SH-SY5Y (cell line): ENCODE results near the gene HNRNPDL.

ENCODE experiments used
- GATA2 ChIP-seq: IDR thresholded peaks from 2 replicates; pipeline ENCODE4 v1.6.1; 2011; ENCODE audit warnings: mild to moderate bottlenecking, low read depth, low read length
- GATA3 ChIP-seq: IDR thresholded peaks from 2 replicates; pipeline ENCODE4 v1.6.1; 2011; ENCODE audit warnings: low read depth, mild to moderate bottlenecking, low read length, moderate library complexity

DNA sequence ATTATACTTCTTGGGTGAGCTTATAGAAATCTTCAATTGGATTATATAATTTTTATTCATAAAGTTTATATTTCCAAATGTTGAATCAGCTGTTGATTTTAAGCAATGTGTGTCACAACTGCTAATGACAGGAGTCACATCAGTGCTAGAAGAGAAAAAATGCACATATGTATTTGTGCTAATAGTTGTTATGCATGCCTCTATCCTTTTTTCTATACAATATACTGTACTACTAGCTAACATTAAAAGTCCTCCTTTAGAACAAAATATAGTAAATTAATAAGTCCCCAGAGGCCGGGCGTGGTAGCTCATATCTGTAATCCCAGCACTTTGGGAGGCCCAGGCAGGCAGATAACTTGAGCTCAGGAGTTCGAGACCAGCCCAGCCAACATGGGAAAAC is 32.7 kb downstream of the HNRNPDL start:
- no peak for TF ChIP-seq GATA3
- no peak for TF ChIP-seq GATA2
